Nucleus accumbens (tissue), 56 donors: ENCODE results near the gene PSG7.
"Not testable (repeated sequence)": the region's sequence is repeated elsewhere in the genome, so short reads cannot be mapped to it uniquely, and the experiment has no call there.

Source experiments
- DNase-seq, 56 donors: peaks; one replicate each; lab custom pipeline; 2025; lab: John Stamatoyannopoulos, UW

PSG7 gene

GRCh38 chr19:42917634-42918033 lies 19.4 kb downstream of the PSG7 start, which contains the start of gene PSG6:
PSG6 (minus strand) TSS chr19:42917894; CDS start chr19:42917792, 102 bp downstream.
- not testable (repeated sequence) for DNase-seq

- not testable (repeated sequence) for DNase-seq
Observed at GRCh38 chr19:42916931-42917330, 20.1 kb downstream of the PSG7 start.

DNA sequence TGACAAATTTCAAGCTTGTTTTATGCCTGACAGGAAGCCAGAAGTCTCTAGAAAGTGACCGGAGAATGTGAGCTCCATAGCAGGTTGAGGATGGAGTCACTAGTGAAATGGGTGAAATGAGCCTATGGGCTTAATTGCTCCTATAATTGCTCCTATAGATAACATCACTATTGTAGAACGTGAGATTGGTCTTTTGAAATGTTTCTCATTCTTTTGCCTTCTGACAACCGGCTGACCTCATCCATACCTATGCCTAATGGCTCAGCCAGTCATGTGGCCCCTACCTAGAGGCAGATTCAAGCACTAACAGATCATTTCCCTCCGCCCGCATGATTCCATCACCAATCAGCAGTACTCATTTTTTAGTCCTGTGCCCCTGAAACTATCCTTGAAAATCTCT lies 23.5 kb downstream of the PSG7 start:
- not testable (repeated sequence) for DNase-seq

DNA sequence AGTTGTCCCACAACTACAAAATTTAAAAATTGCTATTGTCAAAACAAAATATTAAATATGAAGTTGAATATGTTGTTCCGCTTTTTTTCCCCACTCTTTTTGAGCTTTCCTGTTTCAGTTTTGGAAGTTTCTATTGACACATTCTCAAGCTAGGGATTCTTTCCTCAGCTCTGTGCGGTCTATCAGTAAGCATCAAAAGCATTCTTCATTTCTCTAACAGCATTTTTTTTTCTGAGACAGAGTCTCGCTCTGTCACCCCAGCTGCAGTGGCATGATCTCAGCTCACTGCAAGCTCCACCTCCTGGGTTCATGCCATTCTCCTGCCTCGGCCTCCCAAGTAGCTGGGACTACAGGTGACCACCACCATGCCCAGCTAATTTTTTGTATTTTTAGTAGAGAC lies 24.1 kb downstream of the PSG7 start:
- not testable (repeated sequence) for DNase-seq

- DNase-seq: not testable (repeated sequence)
Observed at GRCh38 chr19:42911731-42912130, 25.3 kb downstream of the PSG7 start.

DNA sequence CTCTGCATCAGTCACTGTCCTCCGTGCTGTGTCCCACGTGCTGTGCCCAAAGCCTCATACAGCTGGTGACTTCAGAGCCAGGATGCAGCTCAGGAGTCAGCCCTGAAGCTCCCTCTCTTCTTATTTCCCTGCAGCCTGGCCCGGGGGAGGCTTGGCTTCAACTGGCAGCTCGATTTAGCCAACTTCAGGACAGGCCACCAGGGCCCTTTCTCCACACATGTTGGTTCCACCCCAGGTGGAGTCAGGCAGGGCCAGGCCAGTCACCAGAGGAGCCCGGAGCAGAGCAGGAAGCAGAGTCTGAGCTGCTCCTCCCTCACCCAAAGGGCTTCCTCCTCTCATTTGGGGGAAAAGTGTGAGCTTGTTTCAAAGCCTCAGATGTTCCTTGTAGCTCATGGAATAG lies 30.8 kb downstream of the PSG7 start:
- DNase-seq: not testable (repeated sequence)

GRCh38 chr19:42900561-42900960 lies 36.4 kb downstream of the PSG7 start:
- DNase-seq: not testable (repeated sequence)

GRCh38 chr19:42899674-42900073 lies 37.3 kb downstream of the PSG7 start:
- DNase-seq: not testable (repeated sequence)

- DNase-seq: not testable (repeated sequence)
Observed at GRCh38 chr19:42899110-42899509, 37.9 kb downstream of the PSG7 start.

DNA sequence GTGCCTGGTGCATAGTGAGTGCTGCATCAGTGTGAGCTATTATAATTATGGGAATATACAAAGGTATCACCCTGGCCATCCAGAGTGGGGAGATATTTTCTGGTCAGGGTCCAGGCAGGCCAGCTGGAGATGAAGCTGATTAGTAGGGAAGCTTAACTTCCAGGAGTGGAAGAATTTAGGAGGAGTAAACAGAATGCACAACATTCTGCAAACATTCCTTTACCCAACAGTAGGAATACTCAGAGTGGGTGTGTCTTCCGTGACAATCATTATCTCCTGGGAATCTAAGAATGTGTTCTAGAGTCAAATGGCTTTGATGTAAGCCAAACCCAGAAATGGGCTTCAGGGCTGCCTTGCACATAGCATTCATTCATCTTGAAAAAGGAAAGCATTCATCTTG lies 38.4 kb downstream of the PSG7 start:
- DNase-seq: not testable (repeated sequence)

GRCh38 chr19:42897729-42898128 lies 39.3 kb downstream of the PSG7 start:
- DNase-seq: not testable (repeated sequence)

DNA sequence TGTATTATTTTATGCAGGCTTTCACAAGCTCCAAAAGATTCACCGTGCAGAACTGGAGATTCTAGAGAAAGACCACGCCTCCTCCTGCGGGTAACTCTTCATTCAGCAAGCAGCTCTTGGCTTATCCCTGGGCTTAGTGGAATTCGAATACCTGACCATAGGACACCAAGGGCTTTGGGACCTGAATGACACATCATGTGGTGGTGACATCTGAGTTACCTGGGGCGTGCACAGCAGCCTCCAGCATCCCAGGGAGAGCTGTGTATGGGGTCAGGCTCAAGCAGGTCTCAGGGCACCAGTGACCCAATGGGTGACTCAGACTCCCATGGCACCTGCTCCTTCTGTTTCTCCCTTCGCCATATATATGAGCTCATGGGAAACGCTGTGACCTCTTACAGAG lies 46.6 kb downstream of the PSG7 start:
- not testable (repeated sequence) for DNase-seq

GRCh38 chr19:42887876-42888445 lies 49.0 kb downstream of the PSG7 start:
- not testable (repeated sequence) for DNase-seq

DNA sequence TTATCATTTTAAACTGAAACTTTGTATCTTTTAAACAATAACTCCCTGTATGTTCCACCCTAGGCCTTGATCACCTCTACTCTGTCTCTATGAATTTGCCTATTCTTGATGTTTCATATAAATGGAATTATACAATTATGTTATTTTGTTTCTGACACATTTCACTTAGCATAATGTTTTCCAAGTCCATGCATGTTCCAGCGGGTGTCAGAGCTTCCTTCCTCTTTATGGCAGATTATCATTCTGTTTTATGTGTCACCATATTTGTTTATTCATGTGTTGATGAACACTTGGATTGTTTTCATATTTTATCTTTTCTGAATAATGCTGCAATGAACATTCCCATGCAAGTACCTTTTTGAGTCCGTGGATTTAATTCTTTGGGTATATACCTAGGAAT lies 54.3 kb downstream of the PSG7 start:
- not testable (repeated sequence) for DNase-seq

- DNase-seq: not testable (repeated sequence)
Observed at GRCh38 chr19:42882010-42882409, 55.0 kb downstream of the PSG7 start.

GRCh38 chr19:42881279-42881678 lies 55.7 kb downstream of the PSG7 start:
- not testable (repeated sequence) for DNase-seq

DNA sequence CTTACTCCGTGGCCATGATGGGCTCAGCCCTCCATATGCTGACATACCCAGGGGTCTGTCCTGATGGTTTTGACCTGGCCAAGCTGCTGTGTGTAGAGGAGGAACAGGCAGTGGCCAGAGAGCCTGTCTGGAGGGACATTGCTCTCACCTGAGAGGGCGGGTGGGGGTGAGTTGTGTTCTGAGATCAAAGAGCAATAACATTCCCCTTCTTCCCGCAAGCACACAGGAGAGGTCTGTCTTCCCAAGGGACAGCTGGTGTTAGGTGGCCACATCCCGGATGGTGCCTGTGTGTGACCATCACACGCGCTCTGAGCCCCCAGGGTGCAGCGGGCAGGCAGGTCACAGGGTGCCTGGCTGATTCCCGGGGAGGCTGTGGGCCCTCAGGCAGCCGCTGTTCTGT lies 56.4 kb downstream of the PSG7 start:
- not testable (repeated sequence) for DNase-seq

- no peak for DNase-seq
Observed at GRCh38 chr19:42879613-42880012, 57.4 kb downstream of the PSG7 start, which contains the start of gene PSG1. PSG1 (minus strand) TSS chr19:42879713; CDS start chr19:42879581, 132 bp downstream.

GRCh38 chr19:42876596-42876995 lies 60.4 kb downstream of the PSG7 start:
- not testable (repeated sequence) for DNase-seq

DNA sequence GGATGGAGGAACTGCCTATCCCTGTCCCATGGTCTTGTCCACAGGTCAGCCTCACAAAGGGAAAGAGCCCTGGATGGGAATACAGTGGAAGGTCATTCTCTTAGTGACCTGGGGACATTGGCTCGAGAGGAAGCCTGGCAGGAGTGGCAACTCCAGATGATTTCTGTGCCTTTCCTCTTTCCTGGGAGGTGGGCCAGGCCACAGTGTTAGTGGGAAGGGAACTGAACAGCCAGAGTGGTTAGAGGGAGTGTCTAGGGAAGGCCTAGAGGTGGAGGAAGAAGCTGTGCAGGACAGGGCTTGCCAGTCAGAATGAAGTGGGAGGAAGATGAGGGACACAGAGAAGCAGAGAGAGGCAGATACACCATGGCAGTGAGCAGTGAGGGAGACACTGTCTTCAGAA lies 61.1 kb downstream of the PSG7 start:
- DNase-seq: not testable (repeated sequence)

- not testable (repeated sequence) for DNase-seq
Observed at GRCh38 chr19:42874901-42875813, 61.9 kb downstream of the PSG7 start.
